HG03095 (cell line): ENCODE results near the gene LSM4.

Experiments used
- ATAC-seq: cut with Tn5 transposase; IDR thresholded peaks from one replicate; pipeline ENCODE4 v1.9.1; 2021; ENCODE audit warnings: moderate library complexity; ENCODE audit not compliant: unreplicated experiment

Gene LSM4

GRCh38 chr19:18279266-18279515, 43.7 kb downstream of the LSM4 start:
- ATAC-seq = no peak

- no peak for ATAC-seq
Measured at GRCh38 chr19:18278521-18279265, 44.2 kb downstream of the LSM4 start.

GRCh38 chr19:18274781-18275356, 48.0 kb downstream of the LSM4 start:
- no peak for ATAC-seq

DNA sequence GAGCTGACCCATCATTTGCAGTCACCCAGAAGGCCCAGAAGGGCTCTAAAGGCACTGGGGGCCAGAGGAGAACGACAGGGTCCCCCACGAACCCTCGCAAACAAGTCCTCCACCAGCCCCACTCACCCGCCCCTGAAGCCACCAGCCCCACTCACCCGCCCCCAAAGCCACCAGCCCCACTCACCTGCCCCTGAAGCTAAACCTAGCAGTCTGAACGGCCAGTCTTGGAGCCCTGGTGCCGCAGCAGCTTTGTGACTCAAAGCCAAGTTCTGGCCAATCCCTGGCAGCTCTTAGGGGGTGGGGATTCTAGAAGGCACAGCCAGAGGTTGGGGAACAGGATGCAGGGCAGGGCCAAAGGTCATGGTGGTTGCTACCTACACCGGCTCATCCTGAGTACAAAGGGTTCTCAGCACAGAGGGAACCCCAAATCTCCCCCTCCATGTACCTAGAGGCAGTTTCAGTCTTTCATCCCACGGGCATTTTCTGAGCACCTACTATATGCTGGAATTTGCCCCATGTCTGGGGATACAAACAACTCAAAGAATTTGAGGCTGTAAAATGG, 48.6 kb downstream of the LSM4 start, which contains the start of gene IQCN:
Gene IQCN (minus strand): TSS at position 234 of the 562 bp plus-strand sequence. CDS start 4,974 bp downstream, outside the sequence.
- no peak for ATAC-seq

DNA sequence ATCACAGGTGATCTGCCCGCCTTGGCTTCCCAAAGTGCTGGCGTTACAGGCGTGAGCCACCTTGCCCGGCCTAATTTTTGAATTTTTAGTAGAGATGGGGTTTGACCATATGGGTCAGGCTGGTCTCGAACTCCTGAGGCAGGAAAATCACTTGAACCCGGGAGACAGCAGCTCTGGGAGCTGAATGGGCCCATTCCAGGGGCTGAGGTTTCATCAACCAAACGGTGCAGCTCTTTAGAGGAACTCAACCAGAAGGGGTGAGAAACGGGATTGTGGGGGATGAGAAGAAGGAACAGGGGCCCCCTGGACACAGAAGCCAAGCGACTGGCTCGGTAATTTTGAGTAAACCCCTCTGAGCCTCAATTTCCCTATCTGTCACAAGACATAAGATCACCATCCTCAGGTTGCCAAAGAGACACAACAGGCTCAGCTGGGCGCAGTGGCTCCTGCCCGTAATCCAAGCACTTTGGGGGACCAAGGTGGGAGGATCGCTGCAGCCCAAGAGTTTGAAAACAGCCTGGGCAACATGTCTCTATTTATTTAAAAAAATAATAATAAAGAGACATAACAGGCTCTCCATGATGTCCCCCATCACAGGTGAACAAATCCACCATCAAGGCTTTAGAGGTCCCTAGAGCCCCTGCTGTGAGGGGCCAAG, 49.2 kb downstream of the LSM4 start:
- ATAC-seq = no peak

DNA sequence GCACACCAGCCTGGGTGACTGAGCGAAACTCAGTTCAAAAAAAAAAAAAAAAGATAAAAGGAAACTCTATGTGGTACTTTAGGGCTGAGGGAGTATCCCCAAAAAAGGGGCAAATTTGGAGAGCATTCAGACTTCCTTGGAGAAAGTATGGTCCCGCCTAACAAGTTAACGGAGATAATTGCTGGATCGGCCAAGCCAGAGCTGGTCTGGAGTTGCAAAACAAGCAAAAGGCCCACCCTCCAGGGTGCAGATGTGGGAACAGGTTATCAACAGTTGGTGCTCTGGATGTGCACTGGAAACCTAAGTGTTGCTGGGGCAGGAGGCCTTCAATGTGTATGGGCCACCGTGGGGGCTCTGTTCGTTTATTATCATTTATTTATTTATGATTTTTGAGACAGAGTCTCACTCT, 51.4 kb downstream of the LSM4 start:
- no peak for ATAC-seq

DNA sequence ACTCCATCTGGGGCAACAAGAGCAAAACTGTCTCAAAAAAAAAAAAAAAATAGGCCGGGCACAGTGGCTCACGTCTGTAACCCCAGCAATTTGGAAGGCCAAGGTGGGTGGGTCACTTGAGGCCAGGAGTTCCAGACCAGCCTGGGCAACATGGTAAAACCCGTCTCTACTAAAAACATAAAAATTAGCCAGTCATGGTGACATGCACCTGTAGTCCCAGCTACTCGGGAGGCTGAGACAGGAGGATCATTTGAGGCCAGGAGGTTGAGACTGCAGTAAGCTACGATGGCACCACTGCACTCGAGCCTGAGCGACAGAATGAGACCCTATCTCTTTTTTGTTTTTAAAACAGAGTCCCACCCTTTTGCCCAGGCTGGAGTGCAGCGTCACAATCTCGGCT, 52.5 kb downstream of the LSM4 start:
- ATAC-seq = no peak

DNA sequence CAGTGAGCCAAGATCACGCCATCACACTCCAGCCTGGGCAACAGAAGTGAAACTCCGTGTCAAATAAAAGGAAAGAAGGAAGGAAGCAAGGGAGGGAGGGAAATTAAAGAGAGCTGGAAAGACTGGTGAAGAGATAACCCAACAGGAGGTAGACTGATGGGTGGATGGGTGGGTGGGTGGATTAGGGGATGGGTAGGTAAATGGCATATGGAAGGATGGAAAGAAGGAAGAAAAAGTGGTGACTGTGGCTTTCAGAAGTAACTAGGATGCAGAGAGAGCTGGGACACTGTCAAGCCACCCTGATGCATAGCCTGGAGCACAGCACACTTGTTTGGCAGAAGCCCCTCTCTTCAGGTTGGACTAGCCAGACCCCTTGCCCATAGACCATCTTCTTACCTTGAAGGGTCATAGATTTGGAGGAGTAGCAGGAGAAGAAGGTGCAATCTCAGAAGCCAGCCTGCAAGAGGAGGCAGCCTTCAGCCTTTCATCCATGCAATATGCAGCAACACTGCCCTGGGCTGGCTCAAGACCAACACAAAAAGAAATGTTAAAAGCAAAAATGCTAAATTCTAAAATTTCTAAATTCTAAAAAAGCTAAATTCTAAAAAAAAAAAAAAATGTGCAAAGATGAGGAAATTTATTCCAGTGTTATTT, 53.7 kb downstream of the LSM4 start:
- ATAC-seq = no peak

GRCh38 chr19:18266771-18267686, 55.8 kb downstream of the LSM4 start:
- no peak for ATAC-seq

GRCh38 chr19:18265582-18265981, 57.3 kb downstream of the LSM4 start:
- ATAC-seq = no peak

GRCh38 chr19:18264971-18265540, 57.8 kb downstream of the LSM4 start:
- ATAC-seq = no peak

DNA sequence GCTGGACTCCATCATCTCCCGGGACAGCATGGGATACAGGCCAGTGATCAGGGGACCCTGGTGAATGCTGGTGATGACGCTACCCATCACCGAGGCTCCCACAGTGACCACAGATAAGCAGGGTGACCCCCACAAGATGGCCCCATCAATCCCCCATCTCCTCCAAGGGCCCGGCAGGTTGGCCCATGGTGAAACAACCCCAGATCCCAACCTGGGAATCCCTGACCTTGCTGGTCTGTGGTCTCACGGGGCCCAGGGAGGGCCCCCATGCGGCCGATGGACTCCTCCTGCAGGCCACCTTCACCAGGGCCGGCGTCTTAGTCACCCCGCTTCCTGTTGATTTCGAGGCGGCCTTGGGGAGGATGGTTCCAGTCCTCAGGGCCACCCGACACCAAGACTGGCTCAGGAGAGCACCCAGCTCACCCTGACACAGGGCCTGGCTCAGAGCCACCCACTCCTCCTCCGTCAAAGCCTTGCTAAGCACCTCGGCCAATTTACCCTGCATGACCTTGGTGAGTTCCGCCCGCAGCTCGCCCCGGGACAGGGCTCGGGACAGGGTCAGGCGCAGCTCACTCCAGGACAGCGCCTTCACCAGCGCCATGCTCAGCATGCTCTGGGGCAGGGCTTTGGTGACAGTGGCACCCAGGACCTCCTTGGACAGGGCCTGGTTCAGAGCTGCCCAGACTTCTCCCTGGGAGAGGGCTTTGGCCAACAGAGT, 58.6 kb downstream of the LSM4 start:
- ATAC-seq = no peak

- no peak for ATAC-seq
Measured at GRCh38 chr19:18263324-18264136, 59.3 kb downstream of the LSM4 start.

- no peak for ATAC-seq
Measured at GRCh38 chr19:18262917-18263316, 60.0 kb downstream of the LSM4 start.

DNA sequence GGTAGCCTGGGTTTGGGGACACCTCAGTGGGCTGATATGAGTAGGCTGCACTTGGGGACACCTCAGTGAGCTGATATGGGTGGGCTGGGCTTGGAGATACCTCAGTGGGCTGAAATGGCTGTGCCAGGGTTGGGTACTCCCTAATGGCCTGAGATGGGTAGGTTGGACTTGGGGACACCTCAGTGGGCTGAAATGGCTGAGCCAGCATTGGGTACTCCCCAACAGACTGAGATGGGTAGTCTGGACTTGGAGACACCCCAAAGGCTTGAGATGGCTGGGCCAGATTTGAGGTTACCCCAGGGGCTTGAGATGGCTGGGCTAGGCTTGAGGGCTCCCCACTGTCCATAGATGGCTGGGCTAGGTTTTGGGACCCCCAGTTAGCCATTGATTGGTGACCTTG, 60.7 kb downstream of the LSM4 start:
- ATAC-seq = no peak

DNA sequence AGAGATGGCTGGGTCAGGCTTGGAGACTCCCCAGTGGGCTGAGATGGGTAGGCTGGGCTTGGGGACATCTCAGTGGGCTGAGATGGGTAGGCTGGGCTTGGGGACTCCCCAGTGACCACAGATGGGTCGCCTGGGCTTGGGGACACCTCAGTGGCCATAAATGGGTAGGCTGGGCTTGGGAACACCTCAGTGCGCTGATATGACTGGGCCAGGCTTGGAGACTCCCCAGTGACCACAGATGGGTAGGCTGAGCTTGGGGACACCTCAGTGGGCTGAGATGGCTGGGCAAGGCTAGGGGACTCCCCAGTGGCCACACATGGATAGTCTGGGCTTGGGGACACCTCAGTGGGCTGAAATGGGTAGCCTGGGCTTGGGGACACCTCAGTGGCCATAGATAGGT, 61.4 kb downstream of the LSM4 start:
- ATAC-seq = no peak

DNA sequence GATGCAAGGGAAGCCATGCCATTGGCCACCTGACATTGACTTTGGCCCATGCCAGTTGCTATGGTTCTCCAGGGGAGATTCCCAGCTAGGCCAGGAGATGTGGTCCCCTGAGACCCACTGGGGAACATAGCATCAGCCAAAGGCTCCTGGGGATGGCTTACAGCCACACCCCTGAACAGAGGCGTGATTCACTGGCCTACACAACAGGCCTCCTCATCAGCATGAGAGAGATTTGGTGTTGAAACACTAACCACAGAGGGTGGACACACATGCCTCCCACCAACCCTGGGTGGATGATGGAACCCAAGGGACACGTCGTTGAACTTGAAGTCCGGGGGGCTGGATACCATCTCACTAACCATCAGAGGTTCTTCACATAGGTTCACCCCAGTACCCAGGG, 63.0 kb downstream of the LSM4 start:
- no peak for ATAC-seq

GRCh38 chr19:18257503-18258470, 65.1 kb downstream of the LSM4 start:
- no peak for ATAC-seq
